ENCODE measurements around the gene TM6SF1. TPM values are rescaled to one million over a fixed set of nuclear protein-coding genes. Genes with fewer than 3 reads are reported as not detected.

TM6SF1 gene
- total RNA-seq, 1 donor from 2014 or later, result 4.7 TPM

GRCh38 chr15:83064859-83065258, 42.6 kb upstream of the TM6SF1 start:
- Histone ChIP-seq H3K9me3 (replicated peaks) (peaks cover 6% of the 10 kb centered on the region), H3K4me1 (peaks cover 77% of the 10 kb centered on the region), H3K36me3 (no peaks in the 10 kb centered on the region), H3K4me3 (peak overlapping the region; percentile 95), H3K27me3 (ENCODE audit: low read depth) (no peaks in the 10 kb centered on the region), H3K27ac (replicated peaks) (peak overlapping the region; percentile 99)
- DNase-seq, result no peak
- intact Hi-C loops (cut with micrococcal nuclease), result no loop called here
- TF ChIP-seq, protein P1, sequence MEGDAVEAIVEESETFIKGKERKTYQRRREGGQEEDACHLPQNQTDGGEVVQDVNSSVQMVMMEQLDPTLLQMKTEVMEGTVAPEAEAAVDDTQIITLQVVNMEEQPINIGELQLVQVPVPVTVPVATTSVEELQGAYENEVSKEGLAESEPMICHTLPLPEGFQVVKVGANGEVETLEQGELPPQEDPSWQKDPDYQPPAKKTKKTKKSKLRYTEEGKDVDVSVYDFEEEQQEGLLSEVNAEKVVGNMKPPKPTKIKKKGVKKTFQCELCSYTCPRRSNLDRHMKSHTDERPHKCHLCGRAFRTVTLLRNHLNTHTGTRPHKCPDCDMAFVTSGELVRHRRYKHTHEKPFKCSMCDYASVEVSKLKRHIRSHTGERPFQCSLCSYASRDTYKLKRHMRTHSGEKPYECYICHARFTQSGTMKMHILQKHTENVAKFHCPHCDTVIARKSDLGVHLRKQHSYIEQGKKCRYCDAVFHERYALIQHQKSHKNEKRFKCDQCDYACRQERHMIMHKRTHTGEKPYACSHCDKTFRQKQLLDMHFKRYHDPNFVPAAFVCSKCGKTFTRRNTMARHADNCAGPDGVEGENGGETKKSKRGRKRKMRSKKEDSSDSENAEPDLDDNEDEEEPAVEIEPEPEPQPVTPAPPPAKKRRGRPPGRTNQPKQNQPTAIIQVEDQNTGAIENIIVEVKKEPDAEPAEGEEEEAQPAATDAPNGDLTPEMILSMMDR (IDR thresholded peaks at IDR 0.05; ENCODE audit: borderline replicate concordance), result no peak

- H3K27ac ChIP-seq (replicated peaks), result peak overlapping the region; percentile 99
- no peaks in the 10 kb centered on the region for H3K27me3 ChIP-seq (ENCODE audit: low read depth)
These were observed 42.0 kb upstream of the TM6SF1 start for GRCh38 chr15:83065431-83065830.

DNA sequence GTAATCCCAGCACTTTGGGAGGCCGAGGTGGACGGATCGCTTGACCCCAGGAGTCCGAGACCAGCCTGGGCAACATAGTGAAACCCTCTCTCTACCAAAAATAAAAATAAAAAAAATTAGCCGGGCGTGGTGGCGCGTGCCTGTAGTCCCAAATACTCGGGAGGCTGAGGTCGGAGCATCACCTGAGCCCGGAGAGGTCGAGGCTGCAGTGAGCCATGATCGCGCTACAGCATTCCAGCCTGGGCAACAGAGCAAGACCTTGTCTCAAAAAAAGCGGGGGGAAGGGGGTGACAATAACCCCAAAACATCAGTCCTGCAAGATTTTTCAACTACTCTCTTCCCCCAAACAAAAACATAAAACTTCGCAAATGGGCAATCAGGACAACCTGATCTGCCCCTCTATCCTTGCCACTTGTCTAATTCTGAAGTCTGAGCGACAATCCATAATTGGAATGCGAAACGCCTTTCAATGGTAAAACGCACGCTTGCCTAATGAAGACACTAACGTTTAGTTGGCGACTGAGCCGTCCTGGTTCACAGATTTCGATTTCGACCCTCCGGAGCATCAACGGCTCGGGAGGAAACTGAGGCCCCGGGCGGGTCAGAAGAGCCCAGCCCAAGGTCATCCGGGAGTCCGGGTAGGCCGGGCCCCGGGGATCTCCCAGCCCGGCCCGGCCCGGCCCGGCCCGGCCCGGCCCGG, 41.3 kb upstream of the TM6SF1 start:
- Histone ChIP-seq H3K4me3 (peak overlapping the region; percentile 95), H3K27me3 (ENCODE audit: low read depth) (no peaks in the 10 kb centered on the region), H3K27ac (replicated peaks) (peak overlapping the region; percentile 99), H3K36me3 (no peaks in the 10 kb centered on the region), H3K4me1 (peaks cover 64% of the 10 kb centered on the region), H3K9me3 (replicated peaks) (peaks cover 6% of the 10 kb centered on the region)
- intact Hi-C loops (cut with micrococcal nuclease), result no loop called here
- DNase-seq, result peak; percentile 25
- TF ChIP-seq, protein P1 (IDR thresholded peaks at IDR 0.05; ENCODE audit: borderline replicate concordance), result no peak

More at GRCh38 chr15:83065431-83065830, 42.0 kb upstream of the TM6SF1 start:
- Histone ChIP-seq H3K36me3 (no peaks in the 10 kb centered on the region), H3K9me3 (replicated peaks) (peaks cover 6% of the 10 kb centered on the region), H3K4me1 (peaks cover 72% of the 10 kb centered on the region), H3K4me3 (peak overlapping the region; percentile 95)
- TF ChIP-seq, protein P1 (IDR thresholded peaks at IDR 0.05; ENCODE audit: borderline replicate concordance), result no peak
- intact Hi-C loops (cut with micrococcal nuclease), result no loop called here
- no peak for DNase-seq

DNA sequence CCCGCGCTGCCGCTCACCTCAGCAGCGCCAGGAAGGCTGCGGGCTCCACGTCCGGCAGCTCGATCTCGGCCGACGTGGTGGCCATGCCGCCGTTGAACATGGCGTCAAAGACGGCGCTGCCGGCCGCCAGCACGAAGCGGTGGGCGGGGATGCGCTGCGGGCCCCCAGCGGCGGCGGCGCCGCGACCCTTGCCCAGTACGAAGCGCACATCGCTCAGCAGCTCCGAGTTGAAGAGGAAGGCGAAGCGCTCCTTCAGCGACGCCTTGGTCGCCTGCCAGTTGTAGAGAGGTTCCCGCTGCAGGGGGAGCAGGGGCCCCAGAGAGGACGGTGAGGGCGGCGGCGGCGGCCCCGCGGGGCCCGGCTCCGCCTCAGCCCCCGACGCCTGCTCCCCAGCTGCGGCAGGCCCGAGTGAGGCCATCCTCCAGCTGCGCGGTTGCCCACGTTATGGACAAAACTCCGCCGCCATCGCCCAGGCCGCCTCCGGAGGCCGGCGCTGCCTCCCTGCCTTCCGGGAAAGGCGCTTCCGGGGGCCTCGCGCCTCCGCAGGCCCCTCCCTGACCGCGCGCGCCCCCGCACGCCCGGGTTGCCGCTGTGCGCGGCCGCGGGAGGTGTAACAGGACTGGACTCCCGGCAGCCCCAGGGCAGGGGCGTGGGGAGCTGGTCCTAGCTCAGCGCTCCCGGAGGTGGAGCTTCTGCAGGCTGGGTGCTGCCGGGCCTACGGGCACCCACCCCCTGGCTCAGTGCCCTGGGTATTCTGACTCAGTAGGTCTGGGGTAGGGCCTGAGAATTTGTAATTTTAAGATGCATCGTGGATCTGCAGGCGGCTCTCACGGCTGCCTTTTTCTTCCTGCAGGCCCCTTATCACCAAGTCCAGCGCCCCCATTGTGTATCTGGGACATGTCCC, 40.5 kb upstream of the TM6SF1 start, which contains the start of gene BTBD1:
Gene BTBD1, minus strand, starts transcription at position 519 of the 904 bp plus-strand sequence. Its CDS starts 101 bp downstream, at position 418.
- TF ChIP-seq, protein P1 (IDR thresholded peaks at IDR 0.05; ENCODE audit: borderline replicate concordance), result peak; percentile 14
- H3K27me3 ChIP-seq (ENCODE audit: low read depth), result no peaks in the 10 kb centered on the region
- H3K36me3 ChIP-seq, result no peaks in the 10 kb centered on the region
- DNase-seq, result peak; percentile 95
- peak within 1 kb of the TSS; percentile 95 for H3K4me3 ChIP-seq
- peaks cover 6% of the 10 kb centered on the region for H3K9me3 ChIP-seq (replicated peaks)
- H3K4me1 ChIP-seq, result peaks cover 56% of the 10 kb centered on the region
- H3K27ac ChIP-seq (replicated peaks), result peak within 1 kb of the TSS; percentile 99
- intact Hi-C loops (cut with micrococcal nuclease), result no loop called here

- no peak for DNase-seq
These were observed 39.8 kb upstream of the TM6SF1 start for GRCh38 chr15:83067638-83067962.

More at GRCh38 chr15:83067638-83067962, 39.8 kb upstream of the TM6SF1 start:
- no peaks in the 10 kb centered on the region for H3K27me3 ChIP-seq (ENCODE audit: low read depth)
- TF ChIP-seq, protein P1 (IDR thresholded peaks at IDR 0.05; ENCODE audit: borderline replicate concordance), result no peak
- peaks cover 6% of the 10 kb centered on the region for H3K9me3 ChIP-seq (replicated peaks)
- H3K4me3 ChIP-seq, result peak overlapping the region; percentile 95
- peak overlapping the region; percentile 99 for H3K27ac ChIP-seq (replicated peaks)
- intact Hi-C loops (cut with micrococcal nuclease), result no loop called here
- peaks cover 50% of the 10 kb centered on the region for H3K4me1 ChIP-seq
- H3K36me3 ChIP-seq, result no peaks in the 10 kb centered on the region
